GM12878 (cell line): ENCODE measurements around the gene CCDC63. TPM values are rescaled to one million over a fixed set of nuclear protein-coding genes. Genes with fewer than 3 reads are reported as not detected.

Experiments
- ATF3 ChIP-seq: IDR thresholded peaks from 2 replicates; pipeline ENCODE4 v1.6.1; 2011; ENCODE audit warnings: low read depth, mild to moderate bottlenecking, low read length, moderate library complexity, borderline replicate concordance; ENCODE audit errors: extremely low read depth
- EED ChIP-seq: sonication (generic); IDR thresholded peaks from 2 replicates; pipeline ENCODE4 v1.6.1; 2016; ENCODE audit warnings: antibody characterized with exemption, low read depth
- EGR1 ChIP-seq, 2 experiments: IDR thresholded peaks; 1 replicate in 1 of 2; 2 replicates in 1 of 2; pipeline ENCODE4 v1.6.1; 2011 to 2012; ENCODE audit warnings: low read depth in 2 of 2, low read length in 2 of 2, borderline replicate concordance in 1 of 2, mild to moderate bottlenecking in 1 of 2, moderate library complexity in 1 of 2
- ELK1 ChIP-seq: IDR thresholded peaks from 2 replicates; pipeline ENCODE4 v1.6.1; 2012; ENCODE audit warnings: low read depth, low read length, improper control_type of control experiment
- ESRRA ChIP-seq: IDR thresholded peaks from 2 replicates; pipeline ENCODE4 v1.6.1; 2012; ENCODE audit warnings: mild to moderate bottlenecking, low read length, improper control_type of control experiment
- GABPA ChIP-seq: IDR thresholded peaks from 2 replicates; pipeline ENCODE4 v1.6.1; 2014; ENCODE audit warnings: antibody characterized with exemption, low read depth, mild to moderate bottlenecking, inconsistent platforms
- IRF4 ChIP-seq: IDR thresholded peaks from 2 replicates; pipeline ENCODE4 v1.6.1; 2011; ENCODE audit warnings: low read depth, low read length
- IRF5 ChIP-seq: fragments of 450-650 bp; IDR thresholded peaks from 2 replicates; pipeline ENCODE4 v1.6.1; 2017; ENCODE audit warnings: borderline replicate concordance
- MLLT1 ChIP-seq: fragments of 450-650 bp; IDR thresholded peaks from 2 replicates; pipeline ENCODE4 v1.6.1; 2016; ENCODE audit warnings: mild to moderate bottlenecking
- MXI1 ChIP-seq: fragments of 150-350 bp; IDR thresholded peaks from 2 replicates; pipeline ENCODE4 v1.6.1; 2011; ENCODE audit warnings: low read depth, mild to moderate bottlenecking, inconsistent platforms, low read length, improper control_type of control experiment
- NFYA ChIP-seq: IDR thresholded peaks from 2 replicates; pipeline ENCODE4 v1.6.1; 2011; ENCODE audit warnings: low read depth, mild to moderate bottlenecking, low read length, improper control_type of control experiment, borderline replicate concordance
- NR2C1 ChIP-seq: fragments of 450-650 bp; IDR thresholded peaks from 2 replicates; pipeline ENCODE4 v1.6.1; 2017; ENCODE audit warnings: antibody characterized with exemption, mild to moderate bottlenecking, moderate library complexity
- NR2C2 ChIP-seq: IDR thresholded peaks from 2 replicates; pipeline ENCODE4 v1.6.1; 2011; ENCODE audit warnings: borderline replicate concordance, low read depth; ENCODE audit not compliant: control insufficient read depth, insufficient read length
- PKNOX1 ChIP-seq: fragments of 450-650 bp; IDR thresholded peaks from 2 replicates; pipeline ENCODE4 v1.6.1; 2016; ENCODE audit warnings: mild to moderate bottlenecking
- SRF ChIP-seq, 2 experiments: IDR thresholded peaks; 2 replicates each; pipeline ENCODE4 v1.6.1; 2011; ENCODE audit warnings: low read depth in 2 of 2, low read length in 2 of 2, mild to moderate bottlenecking in 1 of 2, moderate library complexity in 1 of 2
- ZZZ3 ChIP-seq: IDR thresholded peaks from 2 replicates; pipeline ENCODE4 v1.6.1; 2011; ENCODE audit warnings: low read depth; ENCODE audit not compliant: control insufficient read depth, insufficient read length
- polyA plus RNA-seq, 11 experiments: library from polyadenylated mRNA; depleted of rRNA in 4 of 11; unstranded in 6 of 11; stranded (reverse) in 5 of 11; fragments of >200 nt; fragmentation: Nextera tagmentation in 4 of 11; fragmentation: Illumina TruSeq in 1 of 11; extraction: Ambion mirVana in 4 of 11; extraction: Trizol in 1 of 11; gene quantifications; 1 replicate in 1 of 11; 2 replicates in 10 of 11; pipeline versions ENCODE4 v1.2.1 to v1.2.3, GENCODE V29; 2011 to 2016; ENCODE audit warnings: inconsistent platforms in 2 of 11, missing spikeins in 2 of 11, low read depth in 1 of 11
- total RNA-seq, 4 experiments: library from RNA; depleted of rRNA in 3 of 4; stranded (reverse); fragments of >200 nt in 3 of 4; fragmentation: Illumina TruSeq in 1 of 4; extraction: Trizol in 1 of 4; gene quantifications; 2 replicates each; pipeline versions ENCODE4 v1.2.1 to v1.2.3, GENCODE V29; 2013 to 2021

CCDC63 gene
- total and polyA plus RNA-seq, 10 of the 15 experiments (the other 5 are each of a cell fraction or from before 2014, with no cell fraction given) = not detected

GRCh38 chr12:110934093-110934852 lies 87.5 kb downstream of the CCDC63 start (continued):
- TF ChIP-seq MLLT1 = peak; percentile 46; the same call in 1 of the 2 replicates
- no peak for TF ChIP-seq GABPA
- peak; percentile 20 for TF ChIP-seq NR2C2
- TF ChIP-seq ELK1 = no peak
- no peak for TF ChIP-seq IRF5
- TF ChIP-seq MXI1 = no peak
- no peak for TF ChIP-seq NR2C1
- TF ChIP-seq SRF (IDR thresholded peaks at IDR 0.05; ENCODE audit: low read depth in 2 of 2, low read length in 2 of 2) = peak in 1 of 2 experiments; percentile 44; a peak in 1 of 4 replicates
- TF ChIP-seq ESRRA = no peak
- no peak for TF ChIP-seq EED
- no peak for TF ChIP-seq IRF4
- no peak for TF ChIP-seq ZZZ3
- no peak for TF ChIP-seq PKNOX1
- no peak for TF ChIP-seq NFYA
- no peak for TF ChIP-seq EGR1 (IDR thresholded peaks at IDR 0.05; ENCODE audit: borderline replicate concordance in 1 of 2, low read depth in 2 of 2, low read length in 2 of 2)
- no peak for TF ChIP-seq ATF3
